SK-N-SH treated with all-trans-retinoic acid at 6 μM for 48 hours (cell line): Measurements from ENCODE around the gene FBXL13.

ENCODE experiments used
- ARNTL ChIP-seq: fragments of 450-650 bp; formaldehyde crosslinking; IDR thresholded peaks from 2 replicates; pipeline ENCODE4 v1.5.0; 2020; ENCODE audit warnings: low read depth, mild to moderate bottlenecking, moderate library complexity, borderline replicate concordance
- GLIS3 ChIP-seq: fragments of 250-450 bp; sonication (Bioruptor Pico); IDR thresholded peaks from 2 replicates; pipeline ENCODE4 v1.5.0; 2020; ENCODE audit warnings: mild to moderate bottlenecking, moderate library complexity
- POU6F1 ChIP-seq: fragments of 250-450 bp; sonication (Bioruptor Pico); IDR thresholded peaks from 2 replicates; pipeline ENCODE4 v1.8.0; 2021; ENCODE audit warnings: low read depth, mild to moderate bottlenecking, moderate library complexity, borderline replicate concordance
- TSHZ2 ChIP-seq: fragments of 250-450 bp; sonication (Bioruptor Pico); IDR thresholded peaks from 2 replicates; pipeline ENCODE4 v1.5.0; 2020; ENCODE audit warnings: mild to moderate bottlenecking, moderate library complexity
- ZFP30 ChIP-seq: fragments of 450-650 bp; formaldehyde crosslinking; IDR thresholded peaks from 2 replicates; pipeline ENCODE4 v1.5.0; 2022; ENCODE audit warnings: mild to moderate bottlenecking, moderate library complexity

GRCh38 chr7:103097041-103097440 lies 22.4 kb upstream of the FBXL13 start:
- TF ChIP-seq ZFP30 (CRISPR knock-in tag) (no peak), GLIS3 (no peak), POU6F1 (no peak), ARNTL (no peak), TSHZ2 (no peak)
